ENCODE data around the gene ITGAX. TPM values are rescaled to one million over a fixed set of nuclear protein-coding genes. Genes with fewer than 3 reads are reported as not detected.

ITGAX gene
- total RNA-seq, 1 donor from 2014 or later, result 188 TPM

DNA sequence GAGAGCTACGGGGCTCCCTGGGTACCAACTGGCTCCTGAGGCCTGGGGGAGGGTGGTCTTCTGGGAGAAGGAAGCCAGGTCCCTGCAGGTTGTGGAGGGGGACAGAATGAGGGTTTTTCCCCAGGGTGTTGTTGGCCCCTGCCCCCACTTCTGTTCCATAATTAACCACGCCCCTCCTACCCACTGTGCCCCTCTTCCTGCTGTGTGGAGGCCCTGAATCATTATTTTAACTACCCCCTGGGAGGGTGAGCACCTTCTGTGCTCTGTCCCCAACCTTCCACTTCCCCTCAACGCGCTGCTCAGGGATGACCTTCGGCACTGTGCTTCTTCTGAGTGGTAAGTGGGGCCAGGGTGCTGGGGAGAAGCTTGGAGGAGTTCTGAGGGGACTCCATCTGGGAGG lies 38.1 kb downstream of the ITGAX start, which contains the start of gene ITGAD:
Gene ITGAD (plus strand): TSS at position 280 of the 400 bp plus-strand sequence. CDS start 26 bp downstream, at position 306.
- Histone ChIP-seq H3K27me3 (ENCODE audit: low read depth) (peaks cover 6% of the 10 kb centered on the region), H3K4me3 (no peak within 1 kb of the TSS), H3K36me3 (no peaks in the 10 kb centered on the region), H3K9me3 (no peaks in the 10 kb centered on the region), H3K4me1 (no peaks in the 10 kb centered on the region), H3K27ac (no peak within 1 kb of the TSS)
- TF ChIP-seq, protein P1, sequence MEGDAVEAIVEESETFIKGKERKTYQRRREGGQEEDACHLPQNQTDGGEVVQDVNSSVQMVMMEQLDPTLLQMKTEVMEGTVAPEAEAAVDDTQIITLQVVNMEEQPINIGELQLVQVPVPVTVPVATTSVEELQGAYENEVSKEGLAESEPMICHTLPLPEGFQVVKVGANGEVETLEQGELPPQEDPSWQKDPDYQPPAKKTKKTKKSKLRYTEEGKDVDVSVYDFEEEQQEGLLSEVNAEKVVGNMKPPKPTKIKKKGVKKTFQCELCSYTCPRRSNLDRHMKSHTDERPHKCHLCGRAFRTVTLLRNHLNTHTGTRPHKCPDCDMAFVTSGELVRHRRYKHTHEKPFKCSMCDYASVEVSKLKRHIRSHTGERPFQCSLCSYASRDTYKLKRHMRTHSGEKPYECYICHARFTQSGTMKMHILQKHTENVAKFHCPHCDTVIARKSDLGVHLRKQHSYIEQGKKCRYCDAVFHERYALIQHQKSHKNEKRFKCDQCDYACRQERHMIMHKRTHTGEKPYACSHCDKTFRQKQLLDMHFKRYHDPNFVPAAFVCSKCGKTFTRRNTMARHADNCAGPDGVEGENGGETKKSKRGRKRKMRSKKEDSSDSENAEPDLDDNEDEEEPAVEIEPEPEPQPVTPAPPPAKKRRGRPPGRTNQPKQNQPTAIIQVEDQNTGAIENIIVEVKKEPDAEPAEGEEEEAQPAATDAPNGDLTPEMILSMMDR (IDR thresholded peaks at IDR 0.05), result no peak
- no peak for ATAC-seq
- DNase-seq, result no peak
- intact Hi-C loops (cut with DNase I), result no loop called here

DNA sequence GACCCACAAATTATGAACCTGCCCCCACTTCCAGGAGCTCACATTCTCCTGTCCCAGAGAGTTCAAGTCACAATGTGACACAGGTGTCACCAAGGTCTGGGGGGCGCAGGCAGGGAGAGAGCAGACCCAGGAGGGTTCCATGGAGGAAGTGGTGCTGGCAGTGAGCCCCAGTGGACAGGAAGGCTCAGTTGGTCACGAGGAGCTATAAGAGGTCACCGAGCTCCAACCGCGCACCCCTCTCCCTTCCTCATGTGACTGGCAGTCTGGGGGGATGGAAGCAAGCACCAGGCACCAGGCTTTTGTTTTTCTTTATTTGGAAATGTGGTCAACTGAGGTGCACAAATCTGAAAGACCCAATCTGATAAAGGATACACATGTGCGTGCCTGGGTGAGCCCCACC lies 40.7 kb downstream of the ITGAX start:
- no peak overlapping the region for H3K27ac ChIP-seq
- H3K36me3 ChIP-seq, result no peaks in the 10 kb centered on the region
- peak in 1 of 2 donors; percentile 23 for ATAC-seq
- peak; percentile 62 for DNase-seq
- no peak overlapping the region for H3K4me3 ChIP-seq
- peaks cover 6% of the 10 kb centered on the region for H3K27me3 ChIP-seq (ENCODE audit: low read depth)
- TF ChIP-seq, protein P1 (IDR thresholded peaks at IDR 0.05), result no peak
- intact Hi-C loops (cut with DNase I), result no loop called here
- no peaks in the 10 kb centered on the region for H3K9me3 ChIP-seq
- no peaks in the 10 kb centered on the region for H3K4me1 ChIP-seq

DNA sequence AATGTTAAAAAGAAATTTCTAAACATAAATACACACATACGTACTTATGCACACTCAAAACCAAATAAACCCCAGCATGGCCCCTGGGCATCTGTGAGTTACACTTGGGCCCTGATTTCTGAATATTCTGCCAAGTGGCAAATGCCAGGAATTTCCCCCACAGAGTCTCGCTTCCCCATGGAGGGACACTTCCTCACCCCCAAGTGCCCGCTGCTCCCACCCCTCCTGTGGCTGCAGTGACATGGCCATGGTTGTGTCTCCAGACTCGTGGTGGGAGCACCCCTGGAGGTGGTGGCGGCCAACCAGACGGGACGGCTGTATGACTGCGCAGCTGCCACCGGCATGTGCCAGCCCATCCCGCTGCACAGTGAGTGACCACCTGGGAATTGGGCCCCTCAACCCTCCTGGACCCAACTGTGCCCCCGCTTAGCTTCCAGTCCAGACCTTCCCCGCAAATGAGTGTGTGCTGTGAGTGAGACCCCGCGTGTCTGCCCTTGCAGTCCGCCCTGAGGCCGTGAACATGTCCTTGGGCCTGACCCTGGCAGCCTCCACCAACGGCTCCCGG lies 42.2 kb downstream of the ITGAX start:
- ATAC-seq, result no peak
- H3K27me3 ChIP-seq (ENCODE audit: low read depth), result peaks cover 6% of the 10 kb centered on the region

DNA sequence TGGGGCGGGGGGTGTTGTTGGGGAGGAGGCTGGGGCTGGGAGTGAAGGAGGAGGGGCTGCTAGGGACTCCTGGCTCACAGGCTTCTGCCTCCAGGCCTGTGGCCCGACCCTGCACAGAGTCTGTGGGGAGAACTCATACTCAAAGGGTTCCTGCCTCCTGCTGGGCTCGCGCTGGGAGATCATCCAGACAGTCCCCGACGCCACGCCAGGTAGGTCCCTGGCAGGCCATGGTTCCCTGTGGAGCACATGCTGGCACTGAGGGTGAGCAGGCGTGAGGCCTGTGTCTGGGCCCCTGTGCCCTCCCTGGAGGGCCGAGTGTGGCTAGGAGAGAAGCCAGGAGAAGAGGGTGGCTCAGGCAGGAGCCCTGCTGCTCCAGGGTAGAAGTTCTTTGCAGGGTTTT lies 42.7 kb downstream of the ITGAX start:
- Histone ChIP-seq H3K27me3 (ENCODE audit: low read depth) (peaks cover 6% of the 10 kb centered on the region), H3K36me3 (no peaks in the 10 kb centered on the region), H3K4me1 (no peaks in the 10 kb centered on the region), H3K4me3 (no peak overlapping the region), H3K9me3 (no peaks in the 10 kb centered on the region), H3K27ac (no peak overlapping the region)
- DNase-seq (no peak), ATAC-seq (no peak)
- TF ChIP-seq, protein P1 (IDR thresholded peaks at IDR 0.05), result no peak
- intact Hi-C loops (cut with DNase I), result no loop called here

More for the DNA sequence above, 42.2 kb downstream of the ITGAX start:
- H3K9me3 ChIP-seq, result no peaks in the 10 kb centered on the region
- no peak overlapping the region for H3K27ac ChIP-seq
- no peaks in the 10 kb centered on the region for H3K4me1 ChIP-seq
- DNase-seq, result no peak
- intact Hi-C loops (cut with DNase I), result no loop called here
- H3K36me3 ChIP-seq, result no peaks in the 10 kb centered on the region
- TF ChIP-seq, protein P1 (IDR thresholded peaks at IDR 0.05), result no peak
- H3K4me3 ChIP-seq, result no peak overlapping the region

DNA sequence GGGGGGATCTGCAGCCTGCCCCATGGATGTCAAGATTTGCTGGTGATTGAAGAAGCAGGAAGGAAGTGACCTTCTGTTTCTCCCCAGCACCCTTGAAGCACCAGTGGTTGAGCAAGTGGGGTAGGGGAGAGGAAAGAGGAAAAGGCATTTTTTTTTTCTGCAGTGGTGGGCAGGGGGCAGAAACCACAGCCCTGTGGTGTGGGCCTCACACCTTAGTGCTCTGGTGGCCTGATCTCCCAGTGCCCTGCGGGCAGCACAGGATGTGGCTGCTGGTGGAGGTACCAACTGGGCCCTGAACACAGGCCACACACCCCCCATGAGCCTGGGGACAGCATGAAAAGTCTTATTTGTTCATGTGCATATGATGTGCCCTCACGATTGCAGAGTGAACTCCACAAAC lies 45.2 kb downstream of the ITGAX start:
- Histone ChIP-seq H3K36me3 (no peaks in the 10 kb centered on the region), H3K27ac (no peak overlapping the region), H3K27me3 (ENCODE audit: low read depth) (no peaks in the 10 kb centered on the region), H3K4me1 (no peaks in the 10 kb centered on the region), H3K9me3 (no peaks in the 10 kb centered on the region), H3K4me3 (no peak overlapping the region)
- intact Hi-C loops (cut with DNase I), result no loop called here
- ATAC-seq (peak; percentile 52 to 65), DNase-seq (peak; percentile 41)
- TF ChIP-seq, protein P1 (IDR thresholded peaks at IDR 0.05), result no peak
